GM12891 (cell line): ENCODE results near the gene WDR55.

ENCODE experiments used
- POLR2A ChIP-seq: IDR thresholded peaks from 2 replicates; pipeline ENCODE4 v1.6.1; 2011; ENCODE audit warnings: low read depth, low read length, control low read depth
- POLR2AphosphoS5 ChIP-seq: IDR thresholded peaks from 2 replicates; pipeline ENCODE4 v1.6.1; 2011; ENCODE audit warnings: low read depth, low read length, control low read depth
- SPI1 ChIP-seq: IDR thresholded peaks from 2 replicates; pipeline ENCODE4 v1.6.1; 2011; ENCODE audit warnings: low read depth, low read length, control low read depth

GRCh38 chr5:140641716-140642115 is 23.0 kb upstream of the WDR55 start:
- no peak for TF ChIP-seq POLR2A
- TF ChIP-seq POLR2AphosphoS5: no peak
- TF ChIP-seq SPI1: no peak
